Panc1 (cell line): ENCODE data around the gene SPATA31E1. TPM values are rescaled to one million over a fixed set of nuclear protein-coding genes. Genes with fewer than 3 reads are reported as not detected.

ENCODE experiments used
- total RNA-seq: library from RNA; stranded (reverse); gene quantifications from one replicate; pipeline ENCODE4 v1.2.1, GENCODE V29; 2021; ENCODE audit not compliant: unreplicated experiment

SPATA31E1 gene
- total RNA-seq, 1 experiment from 2014 or later, result not detected

Other genes starting within 250 kb of the SPATA31E1 start
- 45.2 TPM for gene CTSL, start 156.8 kb upstream of the SPATA31E1 start, total RNA-seq
- gene SPATA31C1, start 35.1 kb downstream of the SPATA31E1 start, total RNA-seq, result not detected
- gene CDK20, start 91.7 kb downstream of the SPATA31E1 start, total RNA-seq, result 11.5 TPM